Neutrophil (primary cell): ENCODE results near the gene ULK2.

Source experiments
- H3K27ac ChIP-seq: fragments of 200-600 bp; sonication (generic); 2 replicates; pipeline ENCODE4 v1.5.1; 2016; ENCODE audit warnings: mild to moderate bottlenecking, moderate library complexity
- H3K27me3 ChIP-seq: fragments of 200-600 bp; sonication (generic); 2 replicates; pipeline ENCODE4 v1.6.0; 2016; ENCODE audit warnings: mild to moderate bottlenecking
- H3K36me3 ChIP-seq: fragments of 200-600 bp; sonication (generic); 2 replicates; pipeline ENCODE4 v1.5.1; 2017
- H3K4me1 ChIP-seq, 2 experiments: fragments of 200-600 bp in 1 of 2; sonication (generic) in 1 of 2; 1 replicate in 1 of 2; 2 replicates in 1 of 2; pipeline versions ENCODE4 v1.5.1 to v1.6.1; 2013 to 2016; ENCODE audit warnings: low read depth in 1 of 2, low read length in 1 of 2, mild to moderate bottlenecking in 1 of 2, moderate library complexity in 1 of 2; ENCODE audit not compliant: control insufficient read depth in 1 of 2, insufficient read depth in 1 of 2
- H3K4me3 ChIP-seq, 2 experiments: fragments of 200-600 bp in 1 of 2; sonication (generic) in 1 of 2; 1 replicate in 1 of 2; 2 replicates in 1 of 2; pipeline ENCODE4 v1.5.1; 2013 to 2016; ENCODE audit warnings: low read depth in 1 of 2, low read length in 1 of 2, mild to moderate bottlenecking in 1 of 2, moderate library complexity in 1 of 2
- H3K9me3 ChIP-seq: fragments of 200-600 bp; sonication (generic); 2 replicates; pipeline ENCODE4 v1.5.1; 2016
- CTCF ChIP-seq: fragments of 200-600 bp; sonication (generic); IDR thresholded peaks from 2 replicates; pipeline ENCODE4 v1.5.1; 2016; ENCODE audit warnings: antibody characterized with exemption

ULK2 gene

GRCh38 chr17:19748807-19749193, 118.9 kb downstream of the ULK2 start:
- H3K36me3 ChIP-seq = no peaks in the 10 kb centered on the region
- peaks cover 22% of the 10 kb centered on the region for H3K27me3 ChIP-seq
- no peak overlapping the region for H3K4me3 ChIP-seq
- H3K27ac ChIP-seq = no peak overlapping the region
- no peak for TF ChIP-seq CTCF
- no peaks in the 10 kb centered on the region for H3K9me3 ChIP-seq
- H3K4me1 ChIP-seq = peaks cover 5 to 8% of the 10 kb centered on the region in 2 experiments

DNA sequence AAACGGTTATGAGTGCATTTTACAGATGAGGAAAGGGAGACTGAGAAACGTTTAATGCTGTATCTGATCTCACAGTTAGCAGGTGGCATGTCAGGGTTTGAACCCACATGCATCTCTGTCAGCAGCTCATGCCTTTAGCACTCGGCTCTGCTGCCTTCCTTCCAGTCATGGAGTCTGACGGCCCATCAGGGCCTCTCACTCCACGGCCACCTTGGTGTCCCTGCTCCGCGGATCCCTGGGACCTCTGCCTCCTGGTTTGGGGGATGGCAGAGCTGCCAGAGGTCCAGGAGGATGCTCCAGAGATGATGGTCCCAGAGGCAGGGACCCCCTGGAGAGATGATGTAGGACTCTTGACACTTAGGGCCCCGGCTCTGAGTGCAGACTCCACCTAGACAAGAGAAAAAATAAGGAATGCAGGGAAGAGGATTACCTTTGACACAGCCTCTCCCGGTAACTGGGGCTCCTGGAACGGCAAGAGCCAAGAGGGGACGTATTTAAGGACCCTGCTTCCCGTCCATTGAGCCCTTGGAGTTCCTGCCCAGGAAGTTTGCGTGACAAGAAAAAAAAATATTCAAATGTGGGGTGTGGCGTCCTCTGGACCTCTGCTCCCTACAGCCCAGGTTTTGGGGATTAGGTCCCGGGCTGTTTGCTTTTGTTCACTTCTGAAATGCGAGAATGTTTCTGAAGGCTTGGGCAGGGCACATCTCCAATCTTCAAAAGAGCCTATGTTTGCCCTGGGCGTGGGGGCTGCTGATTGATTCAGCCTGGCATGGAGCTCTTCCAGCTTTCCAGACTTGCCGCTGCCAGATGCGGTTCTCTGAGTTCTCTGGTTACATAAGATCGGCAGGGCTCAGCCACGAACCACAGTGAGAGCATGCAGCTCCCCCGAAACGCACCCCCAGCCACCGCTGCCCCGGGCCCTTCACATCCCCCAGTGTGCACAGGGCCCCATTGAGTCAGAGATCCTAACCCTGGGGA, 119.6 kb downstream of the ULK2 start, which contains the start of gene ALDH3A1:
Gene ALDH3A1, minus strand, starts transcription at position 470 of the 978 bp plus-strand sequence. CDS start 3,169 bp downstream, outside the sequence.
- no peaks in the 10 kb centered on the region for H3K9me3 ChIP-seq
- TF ChIP-seq CTCF = no peak
- H3K27ac ChIP-seq = no peak within 1 kb of the TSS
- H3K36me3 ChIP-seq = no peaks in the 10 kb centered on the region
- peaks cover 5 to 8% of the 10 kb centered on the region in 2 experiments for H3K4me1 ChIP-seq
- H3K4me3 ChIP-seq = no peak within 1 kb of the TSS
- H3K27me3 ChIP-seq = peaks cover 20% of the 10 kb centered on the region

GRCh38 chr17:19747159-19747719, 120.5 kb downstream of the ULK2 start:
- H3K9me3 ChIP-seq = no peaks in the 10 kb centered on the region
- H3K27me3 ChIP-seq = peaks cover 15% of the 10 kb centered on the region
- H3K4me1 ChIP-seq = peaks cover 5 to 8% of the 10 kb centered on the region in 2 experiments
- no peak for TF ChIP-seq CTCF
- H3K4me3 ChIP-seq = no peak overlapping the region
- H3K27ac ChIP-seq = no peak overlapping the region
- H3K36me3 ChIP-seq = no peaks in the 10 kb centered on the region

- TF ChIP-seq CTCF = no peak
These were observed 121.2 kb downstream of the ULK2 start for GRCh38 chr17:19746517-19746916.

GRCh38 chr17:19744922-19745757, 122.6 kb downstream of the ULK2 start:
- H3K36me3 ChIP-seq = no peaks in the 10 kb centered on the region
- H3K27me3 ChIP-seq = peaks cover 15% of the 10 kb centered on the region
- H3K27ac ChIP-seq = no peak overlapping the region
- no peak overlapping the region for H3K4me3 ChIP-seq
- no peaks in the 10 kb centered on the region for H3K9me3 ChIP-seq
- peaks cover 5 to 8% of the 10 kb centered on the region in 2 experiments for H3K4me1 ChIP-seq
- TF ChIP-seq CTCF = peak; percentile 71

More at GRCh38 chr17:19746517-19746916, 121.2 kb downstream of the ULK2 start:
- no peak overlapping the region for H3K4me3 ChIP-seq
- H3K4me1 ChIP-seq = peaks cover 5 to 8% of the 10 kb centered on the region in 2 experiments
- H3K36me3 ChIP-seq = no peaks in the 10 kb centered on the region
- H3K27ac ChIP-seq = no peak overlapping the region
- H3K9me3 ChIP-seq = no peaks in the 10 kb centered on the region
- peaks cover 15% of the 10 kb centered on the region for H3K27me3 ChIP-seq
